NCI-H748 (cell line): ENCODE results near the gene TRIO.
A peak's percentile ranks its signal among the peaks of the same experiment; 100 is the strongest.

Experiments
- DNase-seq: peaks from one replicate; lab custom pipeline; 2025; ENCODE audit not compliant: unreplicated experiment; lab: John Stamatoyannopoulos, UW

TRIO gene

GRCh38 chr5:14166437-14166836 is 23.3 kb downstream of the TRIO start:
- DNase-seq, result no peak

- DNase-seq, result no peak
Observed at GRCh38 chr5:14167211-14167845, 24.2 kb downstream of the TRIO start.

- DNase-seq, result no peak
Observed at GRCh38 chr5:14168144-14168792, 25.1 kb downstream of the TRIO start.

GRCh38 chr5:14168793-14169262 is 25.7 kb downstream of the TRIO start:
- peak; percentile 35 for DNase-seq

- DNase-seq, result no peak
Observed at GRCh38 chr5:14171046-14171445, 27.9 kb downstream of the TRIO start.

- no peak for DNase-seq
Observed at GRCh38 chr5:14171621-14172020, 28.5 kb downstream of the TRIO start.

- no peak for DNase-seq
Observed at GRCh38 chr5:14172149-14172795, 29.1 kb downstream of the TRIO start.

GRCh38 chr5:14173377-14174229 is 30.5 kb downstream of the TRIO start:
- DNase-seq, result no peak

- DNase-seq, result no peak
Observed at GRCh38 chr5:14174230-14174636, 31.1 kb downstream of the TRIO start.

GRCh38 chr5:14175381-14175780 is 32.2 kb downstream of the TRIO start:
- DNase-seq, result no peak

- no peak for DNase-seq
Observed at GRCh38 chr5:14176888-14177287, 33.7 kb downstream of the TRIO start.

- DNase-seq, result no peak
Observed at GRCh38 chr5:14177634-14178033, 34.5 kb downstream of the TRIO start.

- DNase-seq, result no peak
Observed at GRCh38 chr5:14178091-14178490, 34.9 kb downstream of the TRIO start.

- DNase-seq, result no peak
Observed at GRCh38 chr5:14178671-14179211, 35.6 kb downstream of the TRIO start.

- DNase-seq, result no peak
Observed at GRCh38 chr5:14179446-14179845, 36.3 kb downstream of the TRIO start.

- DNase-seq, result no peak
Observed at GRCh38 chr5:14180437-14180836, 37.3 kb downstream of the TRIO start.

- no peak for DNase-seq
Observed at GRCh38 chr5:14181299-14181968, 38.3 kb downstream of the TRIO start.

- DNase-seq, result no peak
Observed at GRCh38 chr5:14182761-14183160, 39.6 kb downstream of the TRIO start.

GRCh38 chr5:14183187-14183939 is 40.2 kb downstream of the TRIO start:
- DNase-seq, result no peak

GRCh38 chr5:14184082-14184481 is 40.9 kb downstream of the TRIO start:
- no peak for DNase-seq
